Stimulated activated naive CD8-positive, alpha-beta T cell treated with anti-CD3 and anti-CD28 coated beads, Interleukin-15, amount 100 ng/mL, for 72 hours (primary cell): ENCODE results near the gene CLBA1.

ENCODE experiments used
- ATAC-seq: fragments of 150-1000 bp; cut with Tn5 transposase; 2 replicates; pipeline ENCODE4 v1.10.0; 2021; ENCODE audit warnings: mild to moderate bottlenecking, moderate library complexity
- DNase-seq, 2 donors: peaks; one replicate each; pipeline ENCODE4 v3.0.0; 2021 to 2022
- H3K27ac Mint-ChIP-seq, 2 donors: one replicate each; pipeline ENCODE4 v1.8.0; 2022; ENCODE audit warnings: mild to moderate bottlenecking in 2 of 2, mixed read lengths in 2 of 2, moderate library complexity in 2 of 2
- H3K27me3 Mint-ChIP-seq: one replicate; pipeline ENCODE4 v1.8.0; 2022; ENCODE audit warnings: mixed read lengths
- H3K4me1 Mint-ChIP-seq: one replicate; pipeline ENCODE4 v1.8.0; 2022; ENCODE audit warnings: mild to moderate bottlenecking, mixed read lengths
- H3K4me3 Mint-ChIP-seq, 2 donors: one replicate each; pipeline ENCODE4 v1.8.0; 2022; ENCODE audit warnings: mild to moderate bottlenecking in 2 of 2, mixed read lengths in 2 of 2, moderate library complexity in 1 of 2
- H3K9me3 Mint-ChIP-seq, 2 donors: one replicate each; pipeline ENCODE4 v1.8.0; 2022; ENCODE audit warnings: mixed read lengths in 2 of 2

CLBA1 gene

DNA sequence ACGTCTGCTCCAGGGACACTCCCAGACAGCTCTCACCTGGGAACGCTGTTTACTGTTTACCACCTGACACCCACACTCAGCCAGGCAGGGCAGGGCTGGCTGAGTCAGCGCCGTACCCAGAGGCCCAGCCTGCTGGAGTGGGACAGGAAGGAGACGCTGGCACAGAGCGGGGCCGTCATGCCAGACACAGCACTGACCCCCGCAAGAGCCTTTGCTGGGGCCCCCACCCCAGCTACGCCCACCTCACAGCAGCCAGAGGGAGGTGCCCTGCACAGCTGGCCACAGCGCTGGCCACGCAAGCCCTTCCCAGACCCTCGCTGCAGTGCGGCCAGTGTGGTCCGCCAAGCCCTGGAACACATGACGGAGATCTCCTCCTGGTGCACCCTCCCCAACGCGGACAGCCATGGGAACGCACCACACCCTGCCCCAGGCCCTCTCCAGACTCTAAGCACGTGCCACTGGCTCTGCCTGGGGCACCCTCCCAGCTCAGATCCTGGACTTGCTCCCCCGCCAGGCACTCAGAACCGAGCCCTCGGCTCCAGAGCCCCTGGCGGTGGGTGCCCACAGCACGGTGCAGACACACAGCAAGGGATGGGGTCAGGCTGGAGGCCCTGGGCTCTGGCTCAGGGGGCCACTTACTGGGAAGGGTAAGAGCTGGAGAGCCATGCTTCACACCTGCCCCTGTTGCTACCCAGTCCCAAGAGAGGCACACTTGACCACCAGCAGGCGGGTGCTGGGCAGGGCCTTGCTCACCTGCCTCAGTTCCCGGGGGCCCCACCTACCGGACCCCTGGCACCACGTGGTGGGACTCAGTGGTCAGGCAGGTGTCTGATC is 13.1 kb upstream of the CLBA1 start:
- no peak for ATAC-seq
- H3K27me3 Mint-ChIP-seq = peaks cover 53% of the 10 kb centered on the region
- H3K4me3 Mint-ChIP-seq = no peak overlapping the region
- no peaks in the 10 kb centered on the region for H3K9me3 Mint-ChIP-seq
- peak overlapping the region in 1 of 2 donors; percentile 78 for H3K27ac Mint-ChIP-seq
- H3K4me1 Mint-ChIP-seq = peaks cover 26% of the 10 kb centered on the region
- DNase-seq = no peak

DNA sequence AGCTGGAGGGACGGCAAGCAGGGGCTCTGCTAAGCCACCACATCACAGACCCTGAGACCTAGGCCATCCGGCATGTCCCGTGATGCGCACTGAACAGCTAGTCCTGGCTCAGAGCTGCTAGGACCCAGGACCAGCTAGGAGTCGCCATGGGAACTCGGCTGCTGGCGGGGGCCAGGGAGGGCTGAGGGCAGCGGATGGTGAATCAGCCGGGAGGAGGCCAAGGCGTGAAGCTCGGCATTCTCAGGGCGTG is 12.5 kb upstream of the CLBA1 start:
- DNase-seq = no peak
- no peak overlapping the region for H3K4me3 Mint-ChIP-seq
- ATAC-seq = no peak
- H3K27ac Mint-ChIP-seq = no peak overlapping the region
- peaks cover 24% of the 10 kb centered on the region for H3K4me1 Mint-ChIP-seq
- H3K9me3 Mint-ChIP-seq = no peaks in the 10 kb centered on the region
- H3K27me3 Mint-ChIP-seq = peaks cover 53% of the 10 kb centered on the region

DNA sequence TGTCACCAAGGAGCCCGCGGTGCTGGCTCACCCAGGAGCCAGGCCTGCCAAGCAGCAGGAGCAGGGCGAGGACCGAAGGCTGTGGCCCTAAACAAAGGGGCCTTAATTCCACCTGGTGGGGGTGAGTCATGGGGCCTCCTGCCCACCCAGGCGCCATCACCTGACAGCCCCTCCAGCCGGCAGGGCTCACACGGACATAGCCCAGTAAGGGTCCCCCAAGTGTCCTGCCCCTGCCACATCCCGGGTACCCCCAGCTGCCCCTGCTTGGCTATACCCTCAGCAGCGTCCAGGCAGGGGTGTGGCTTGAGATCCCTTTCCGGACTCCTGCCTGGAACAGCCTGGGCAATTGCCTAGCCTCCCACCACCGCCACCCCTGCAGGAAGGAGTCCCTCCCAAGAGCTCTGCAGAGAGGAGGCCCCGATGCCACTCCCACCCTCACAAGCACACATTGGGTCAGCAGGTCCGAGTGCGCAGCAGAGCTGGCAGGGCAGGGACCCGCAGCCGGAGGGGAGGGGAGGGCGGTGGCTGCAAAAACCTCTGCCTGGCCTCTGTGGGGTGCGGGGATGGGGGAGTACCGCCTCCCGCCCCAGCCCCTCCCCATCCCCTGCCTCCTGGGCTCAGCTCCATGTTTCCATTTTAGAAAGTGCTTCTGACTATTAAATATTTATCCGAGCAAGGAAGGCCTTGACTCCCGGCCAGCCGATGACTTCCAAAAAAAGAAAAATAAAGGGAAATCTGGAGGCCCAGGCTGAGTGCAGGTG is 12.0 kb upstream of the CLBA1 start:
- no peak for ATAC-seq
- no peak overlapping the region for H3K27ac Mint-ChIP-seq
- H3K27me3 Mint-ChIP-seq = peaks cover 50% of the 10 kb centered on the region
- no peak overlapping the region for H3K4me3 Mint-ChIP-seq
- DNase-seq = no peak
- H3K4me1 Mint-ChIP-seq = peaks cover 26% of the 10 kb centered on the region
- H3K9me3 Mint-ChIP-seq = no peaks in the 10 kb centered on the region

DNA sequence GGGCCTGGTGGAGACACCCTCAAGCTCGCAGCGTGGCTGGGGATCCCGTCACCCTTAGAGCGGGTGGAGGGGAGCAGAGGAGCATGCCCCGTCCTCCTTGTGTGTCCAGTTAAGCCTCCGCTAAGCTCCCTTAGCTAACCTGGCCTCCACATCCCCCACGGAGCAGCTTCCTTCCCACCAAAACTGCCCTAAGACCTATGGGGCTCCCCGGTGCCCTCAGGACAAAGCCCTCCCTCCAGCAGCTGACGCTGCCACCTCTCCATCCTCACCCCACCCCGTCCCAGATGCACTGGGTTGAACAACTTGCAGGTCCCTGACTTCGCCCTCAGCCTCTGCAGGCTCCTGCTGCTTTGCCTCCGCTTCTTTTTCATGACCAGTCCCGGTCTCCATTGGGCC is 11.4 kb upstream of the CLBA1 start:
- Mint-ChIP-seq H3K9me3 (no peaks in the 10 kb centered on the region), H3K27me3 (peaks cover 50% of the 10 kb centered on the region), H3K27ac (no peak overlapping the region), H3K4me3 (no peak overlapping the region), H3K4me1 (peaks cover 29% of the 10 kb centered on the region)
- ATAC-seq (no peak), DNase-seq (no peak)

DNA sequence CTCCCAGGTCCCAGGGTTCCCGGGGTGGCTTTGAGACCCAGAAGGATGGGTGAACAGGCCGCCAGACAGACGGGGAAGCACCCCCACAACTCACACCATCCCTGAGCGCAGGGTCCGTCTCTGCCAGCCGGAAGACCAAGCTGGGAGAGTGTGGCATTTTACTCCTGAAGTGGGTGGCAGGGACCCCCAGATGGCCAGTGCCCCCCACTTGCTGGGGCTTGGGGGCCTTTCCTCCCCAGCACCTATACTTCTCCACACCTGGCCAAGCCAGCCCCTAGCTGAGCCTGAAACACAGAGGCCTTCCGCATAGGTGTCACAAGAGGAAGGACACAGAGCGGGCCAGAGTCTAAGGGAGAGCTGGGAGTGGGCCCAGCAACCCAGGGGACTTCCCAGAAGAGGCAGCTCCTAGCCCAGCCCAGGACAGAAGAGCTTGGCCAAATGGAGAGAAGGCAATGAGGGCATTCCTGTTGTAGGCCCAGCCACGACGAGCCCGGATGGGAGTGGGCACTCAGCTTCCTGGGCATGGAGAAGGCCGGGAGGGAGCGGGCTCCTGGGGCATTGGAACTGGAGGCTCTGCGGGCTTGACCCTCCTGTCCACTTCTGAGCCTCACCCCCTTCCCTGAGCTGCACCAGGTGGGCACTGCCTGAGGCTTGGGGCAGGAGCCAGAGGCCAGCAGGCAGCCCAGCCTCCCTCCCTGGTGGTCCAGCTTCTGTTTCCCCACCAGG is 10.8 kb upstream of the CLBA1 start:
- H3K4me1 Mint-ChIP-seq = peaks cover 28% of the 10 kb centered on the region
- H3K27me3 Mint-ChIP-seq = peaks cover 50% of the 10 kb centered on the region
- ATAC-seq (no peak), DNase-seq (no peak)
- H3K27ac Mint-ChIP-seq = no peak overlapping the region
- no peak overlapping the region for H3K4me3 Mint-ChIP-seq
- H3K9me3 Mint-ChIP-seq = no peaks in the 10 kb centered on the region

DNA sequence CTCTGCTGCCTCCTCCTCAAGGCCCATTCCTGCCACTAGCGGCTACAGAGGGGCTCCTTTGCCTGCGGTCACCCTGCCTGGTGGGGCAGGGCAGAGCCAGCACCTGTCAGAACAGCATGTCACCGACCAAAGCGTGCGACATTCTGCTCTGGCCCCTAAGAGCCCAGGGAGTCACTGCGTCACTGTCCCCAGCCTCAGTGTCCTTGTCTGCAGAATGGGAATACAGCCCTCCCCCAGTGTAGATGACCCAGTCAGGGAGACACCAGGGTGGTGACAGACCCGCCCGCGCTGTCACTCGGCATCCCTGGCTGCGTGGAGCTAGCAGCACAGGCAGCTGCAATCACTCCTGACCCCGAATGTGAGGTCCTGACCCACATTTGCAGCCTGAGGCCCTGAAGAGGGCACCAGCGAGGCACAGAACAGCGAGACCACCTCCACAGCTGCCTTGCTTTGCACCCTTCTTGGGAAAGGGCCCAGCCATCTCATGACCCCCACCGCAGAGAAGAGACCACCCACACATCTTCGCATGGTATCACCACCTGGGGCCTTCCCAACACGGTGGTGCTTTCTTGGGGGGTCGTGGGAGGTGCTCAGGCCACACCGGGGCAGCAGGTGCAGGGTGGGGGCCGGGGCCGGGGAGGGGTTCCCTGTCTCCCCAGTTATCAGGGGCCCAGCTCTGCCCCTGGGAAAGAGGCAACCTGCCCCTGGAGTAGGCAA is 9.9 kb upstream of the CLBA1 start:
- ATAC-seq (peak; percentile 10), DNase-seq (no peak)
- H3K9me3 Mint-ChIP-seq = no peaks in the 10 kb centered on the region
- H3K4me3 Mint-ChIP-seq = no peak overlapping the region
- peaks cover 28% of the 10 kb centered on the region for H3K4me1 Mint-ChIP-seq
- no peak overlapping the region for H3K27ac Mint-ChIP-seq
- peaks cover 50% of the 10 kb centered on the region for H3K27me3 Mint-ChIP-seq

DNA sequence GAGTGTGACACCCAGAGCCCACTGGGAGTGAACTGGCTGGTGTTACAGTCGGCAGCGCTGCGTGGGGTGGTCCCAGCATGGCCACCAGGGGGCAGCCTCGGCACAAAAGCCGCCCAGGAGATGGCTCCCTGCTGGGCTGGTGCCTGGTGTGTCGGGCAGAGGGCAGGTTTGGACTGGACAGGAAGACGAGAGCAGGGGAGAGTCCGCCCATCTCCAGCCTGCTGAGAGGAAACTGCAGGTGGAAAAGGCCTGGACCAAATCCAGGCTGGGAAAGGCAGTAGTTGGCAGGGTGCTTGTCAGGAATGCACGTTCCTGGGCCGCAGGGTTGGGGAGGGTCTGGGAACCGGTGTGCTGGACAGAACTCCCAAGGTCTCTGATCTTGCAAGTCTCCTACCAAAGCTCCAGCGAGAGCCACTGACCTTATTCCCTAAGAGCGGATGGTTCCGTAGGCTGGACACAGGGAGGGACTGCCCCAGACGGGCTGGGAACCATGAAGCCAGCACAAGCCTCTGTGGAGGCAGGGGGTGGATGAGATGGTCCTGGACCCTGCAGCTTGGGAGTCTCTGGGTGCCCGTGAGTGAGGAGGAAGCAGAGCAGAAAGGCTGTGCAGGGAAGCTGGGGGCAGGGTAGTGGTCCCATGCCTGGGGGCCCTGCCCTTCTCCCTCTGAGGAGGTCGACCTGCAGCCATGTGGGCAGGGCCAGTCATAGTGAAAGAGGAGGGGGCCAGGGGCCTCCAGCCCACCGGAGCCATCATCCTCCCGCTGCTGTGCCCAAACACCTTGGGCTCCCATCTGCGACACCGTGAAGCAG is 9.2 kb upstream of the CLBA1 start:
- peak; percentile 85 for ATAC-seq
- peaks cover 50% of the 10 kb centered on the region for H3K27me3 Mint-ChIP-seq

DNA sequence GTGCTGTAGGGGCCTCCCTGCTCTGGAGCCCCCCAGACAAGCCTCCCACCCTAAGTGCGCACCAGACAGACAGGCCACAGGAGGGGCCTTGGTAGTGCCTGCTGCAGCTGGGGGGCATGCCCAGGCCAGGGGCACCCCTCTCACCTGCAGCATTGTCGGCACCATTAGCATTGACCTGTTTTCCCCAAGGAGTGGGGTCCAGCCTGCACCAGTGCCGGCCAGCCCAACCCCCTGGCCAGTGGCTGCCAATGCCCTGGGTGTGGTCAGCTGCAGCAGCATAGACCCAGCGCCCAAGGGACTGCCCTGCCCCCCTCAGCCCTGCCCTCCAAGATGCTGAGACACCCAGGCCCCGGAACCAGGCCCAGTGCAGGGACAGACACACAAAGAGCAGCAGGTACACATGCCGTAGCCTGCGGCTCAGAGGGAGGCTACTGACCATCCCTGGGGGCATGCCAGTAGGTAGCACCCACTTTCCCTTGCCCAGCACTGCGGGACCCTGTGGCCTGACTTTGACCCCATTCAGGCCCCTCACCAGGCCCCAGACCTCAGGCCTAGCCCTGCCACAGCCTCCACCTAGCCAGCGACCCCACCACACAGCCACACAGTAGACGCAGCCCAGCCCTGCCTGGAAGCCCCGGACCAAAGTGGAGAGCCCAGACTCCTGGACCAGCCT is 8.4 kb upstream of the CLBA1 start:
- Mint-ChIP-seq H3K4me3 (peak overlapping the region; percentile 67 to 84), H3K9me3 (no peaks in the 10 kb centered on the region), H3K27ac (peak overlapping the region in 1 of 2 donors; percentile 35), H3K4me1 (peaks cover 28% of the 10 kb centered on the region), H3K27me3 (peaks cover 50% of the 10 kb centered on the region)
- no peak for ATAC-seq
- no peak for DNase-seq

More for the DNA sequence above, 9.2 kb upstream of the CLBA1 start:
- H3K9me3 Mint-ChIP-seq = no peaks in the 10 kb centered on the region
- H3K27ac Mint-ChIP-seq = no peak overlapping the region
- H3K4me3 Mint-ChIP-seq = peak overlapping the region in 1 of 2 donors; percentile 16
- H3K4me1 Mint-ChIP-seq = peaks cover 28% of the 10 kb centered on the region
- DNase-seq = peak; percentile 86 to 87

DNA sequence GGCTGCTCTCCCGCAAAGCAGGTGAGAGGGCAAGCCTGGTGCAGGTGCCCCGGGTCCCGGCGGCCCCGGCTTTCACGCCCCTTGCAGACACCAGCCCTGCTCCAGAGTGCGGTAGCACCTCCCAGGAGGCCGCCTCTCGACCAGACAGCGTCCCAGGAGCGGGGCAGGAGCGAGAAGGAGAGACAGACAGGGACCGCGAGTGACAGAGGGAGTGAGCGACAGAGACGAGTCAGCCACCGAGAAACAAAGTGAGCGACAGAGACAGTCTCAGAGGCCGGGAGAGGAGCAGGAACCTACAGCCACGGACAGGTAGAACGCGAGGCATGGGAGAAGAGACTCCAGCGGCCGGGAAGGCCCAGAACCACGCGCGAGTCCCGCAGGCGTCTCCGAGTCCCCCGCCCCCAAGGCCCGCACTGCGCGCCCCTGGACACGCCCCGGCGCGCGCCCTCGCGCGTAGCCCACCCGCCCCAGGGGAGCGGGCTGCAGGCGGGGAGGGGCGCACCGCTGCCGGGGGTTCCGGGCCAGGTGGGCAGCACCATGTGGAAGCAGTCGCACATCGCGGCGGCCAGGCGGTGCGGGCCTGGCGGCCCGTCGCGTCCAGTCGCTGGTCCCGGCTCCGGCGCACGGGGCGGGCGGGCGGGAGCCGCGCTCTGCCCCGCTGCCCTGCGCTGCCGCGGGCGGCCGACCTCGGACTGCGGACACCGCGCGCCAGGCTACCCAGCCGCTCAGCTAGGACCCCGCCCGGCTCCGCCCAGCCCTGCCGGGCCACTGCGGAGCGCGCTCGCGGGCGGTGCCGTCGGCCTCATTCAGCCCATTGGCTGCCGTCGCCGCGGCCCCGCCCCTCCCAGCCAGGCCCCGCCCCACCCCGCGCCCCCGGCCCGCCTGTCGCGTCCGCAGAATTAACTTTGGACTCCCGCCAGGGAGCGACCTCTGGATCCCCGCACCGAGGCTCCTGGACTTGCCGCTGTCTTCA is 7.6 kb upstream of the CLBA1 start, which contains the start of gene AHNAK2:
Gene AHNAK2, minus strand, starts transcription at position 694 of the 973 bp plus-strand sequence. Its CDS starts 137 bp downstream, at position 557.
- no peaks in the 10 kb centered on the region for H3K9me3 Mint-ChIP-seq
- peak within 1 kb of the TSS in 1 of 2 donors; percentile 35 for H3K27ac Mint-ChIP-seq
- DNase-seq (no peak), ATAC-seq (peak; percentile 57)
- H3K27me3 Mint-ChIP-seq = peaks cover 50% of the 10 kb centered on the region
- H3K4me3 Mint-ChIP-seq = peak within 1 kb of the TSS; percentile 67 to 84
- H3K4me1 Mint-ChIP-seq = peaks cover 28% of the 10 kb centered on the region

DNA sequence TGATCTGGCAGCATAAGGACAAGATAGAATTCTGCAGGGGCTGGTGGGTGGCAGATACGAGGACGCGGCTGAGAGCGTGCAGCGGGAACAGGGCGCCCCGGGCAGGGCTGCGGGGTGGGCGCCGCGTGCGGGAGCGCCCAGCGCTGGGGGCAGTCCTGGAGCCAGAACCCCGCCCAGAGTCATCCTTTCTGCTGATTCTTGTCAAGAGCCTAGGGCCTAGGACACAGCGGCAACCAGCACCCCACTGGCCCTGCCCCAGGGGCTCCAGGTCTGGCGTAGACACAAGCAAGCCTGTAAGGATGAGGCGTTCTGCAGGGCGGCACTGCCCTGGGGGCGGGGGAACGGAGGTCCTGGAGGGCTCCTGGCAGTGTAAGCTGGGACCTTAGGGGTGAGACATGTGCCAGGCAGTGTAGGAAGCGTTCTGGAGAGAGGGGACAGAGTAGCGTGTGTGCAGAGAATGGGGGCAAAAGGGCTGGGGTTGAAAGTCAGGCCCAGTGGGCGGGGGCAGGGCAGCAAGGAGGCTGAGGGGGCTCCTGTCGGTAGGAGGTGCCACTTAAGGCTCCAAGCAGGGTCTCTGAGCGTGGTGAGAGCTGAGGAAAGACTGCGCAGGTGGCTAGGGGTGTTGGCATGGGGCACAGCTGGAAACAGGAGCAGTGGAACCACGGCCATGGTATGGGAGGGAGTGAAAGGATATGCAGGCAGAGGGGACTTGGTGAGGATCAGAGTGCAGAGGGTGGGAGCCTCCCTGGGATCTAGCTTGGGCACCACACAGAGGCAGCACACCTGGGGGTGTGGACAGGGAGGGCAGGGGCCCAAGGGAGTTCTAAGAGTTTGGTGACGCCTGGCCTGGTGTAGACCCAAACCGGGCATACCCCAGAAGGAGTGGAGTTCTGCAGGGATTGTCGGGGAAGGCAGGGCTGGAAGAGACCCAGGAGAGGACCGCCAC is 6.6 kb upstream of the CLBA1 start:
- H3K4me1 Mint-ChIP-seq = peaks cover 28% of the 10 kb centered on the region
- ATAC-seq (no peak), DNase-seq (no peak)
- H3K27me3 Mint-ChIP-seq = peaks cover 50% of the 10 kb centered on the region
- peak overlapping the region; percentile 24 to 46 for H3K4me3 Mint-ChIP-seq
- H3K9me3 Mint-ChIP-seq = no peaks in the 10 kb centered on the region
- peak overlapping the region in 1 of 2 donors; percentile 3 for H3K27ac Mint-ChIP-seq

DNA sequence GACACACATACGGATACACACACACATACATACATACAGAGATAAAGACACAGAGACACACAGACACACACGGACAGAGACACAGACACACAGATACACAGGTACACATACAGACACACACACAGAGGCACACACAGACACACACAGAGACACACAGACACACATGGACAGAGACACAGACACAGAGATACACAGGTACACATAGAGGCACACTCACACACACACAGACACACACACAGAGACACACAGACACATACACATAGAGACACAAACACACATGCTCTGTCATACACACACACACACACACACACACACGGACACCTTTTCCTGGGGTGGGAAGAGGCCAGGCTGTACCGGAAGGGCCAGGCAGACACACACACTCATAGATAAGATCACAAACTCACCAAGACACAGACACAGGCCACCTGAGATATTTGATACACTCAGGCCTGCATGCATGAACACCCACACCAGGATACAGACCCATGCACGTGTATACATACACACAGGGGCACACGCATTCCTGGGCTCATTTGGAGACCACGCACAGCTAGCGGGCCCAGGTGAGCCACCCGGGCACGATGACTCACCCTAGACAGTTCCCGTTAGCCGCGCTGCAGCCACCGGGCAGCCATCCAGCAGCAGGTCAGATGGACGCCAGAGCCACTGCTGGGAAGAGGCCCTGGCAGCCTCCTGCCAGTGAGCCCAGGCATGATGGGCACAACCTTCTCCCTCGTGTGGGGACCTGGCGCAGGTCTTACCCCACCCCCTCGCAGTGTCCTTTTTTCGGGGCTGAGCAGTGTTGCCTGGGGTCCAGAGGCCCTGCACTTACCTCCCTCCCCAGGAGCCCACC is 5.6 kb upstream of the CLBA1 start:
- ATAC-seq (no peak), DNase-seq (no peak)
- Mint-ChIP-seq H3K27me3 (peaks cover 41% of the 10 kb centered on the region), H3K4me3 (no peak overlapping the region), H3K4me1 (peaks cover 36% of the 10 kb centered on the region), H3K9me3 (no peaks in the 10 kb centered on the region), H3K27ac (no peak overlapping the region)
